NCI-H510A (cell line): ENCODE results near the gene WDR7.

Experiments used
- DNase-seq: peaks from one replicate; lab custom pipeline; 2025; lab: John Stamatoyannopoulos, UW

The WDR7 gene

DNA sequence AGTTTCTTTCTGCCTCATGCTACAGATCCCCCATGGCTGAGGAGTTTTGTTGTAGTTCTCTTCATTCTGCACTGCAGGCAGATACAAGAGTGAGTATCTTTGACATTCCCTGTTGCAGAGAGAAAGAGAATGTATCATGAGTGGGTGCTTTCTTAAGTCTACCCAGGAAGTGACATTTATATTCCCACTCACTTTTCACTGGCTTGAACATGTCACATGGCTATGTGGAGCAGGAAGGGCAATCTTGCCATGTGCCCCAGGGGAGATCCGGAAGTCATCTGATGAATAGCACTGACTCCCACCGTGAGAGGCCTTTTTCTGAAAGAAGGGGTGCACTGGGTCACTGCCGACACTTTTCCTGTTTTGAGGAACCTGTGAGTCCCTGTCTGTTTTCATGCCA, 429.3 kb downstream of the WDR7 start:
- DNase-seq: no peak

DNA sequence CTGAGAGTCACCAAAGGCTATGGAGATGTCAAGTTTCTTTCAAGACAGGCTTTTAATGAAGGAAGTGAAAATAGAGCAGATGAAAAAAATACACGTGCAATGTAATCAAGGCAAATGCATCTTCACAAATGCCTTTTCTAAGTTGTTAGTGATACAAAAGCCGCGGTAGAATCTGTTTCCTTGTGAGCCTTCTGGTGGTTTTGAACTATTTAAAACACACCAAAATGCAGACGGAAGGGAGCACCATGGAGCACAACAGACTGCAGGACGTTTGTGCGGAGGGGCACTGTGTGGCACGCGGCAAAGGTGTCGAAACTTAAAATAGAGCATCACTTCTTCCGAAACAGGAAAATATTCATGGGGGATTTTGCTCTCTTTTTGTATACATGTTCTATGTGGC, 430.7 kb downstream of the WDR7 start:
- DNase-seq: no peak

DNA sequence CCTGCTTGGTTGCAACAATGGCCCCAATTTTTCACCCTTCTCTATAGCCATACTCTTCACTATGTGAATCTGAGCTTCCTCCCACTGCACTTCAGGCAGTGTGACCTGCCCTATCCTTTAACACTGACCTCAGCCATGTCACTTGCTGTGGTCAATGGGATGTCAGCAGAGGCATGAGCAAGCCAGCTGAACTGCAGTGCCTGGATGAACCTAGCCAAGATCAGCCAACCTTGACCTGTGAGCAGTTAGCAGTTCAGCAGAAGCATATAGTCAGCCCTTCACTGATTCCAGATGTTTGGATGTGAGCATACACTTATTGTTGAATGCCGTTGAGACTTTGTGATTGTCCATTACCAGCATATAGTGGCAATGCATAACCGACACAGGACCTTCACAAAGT, 432.3 kb downstream of the WDR7 start:
- DNase-seq: no peak

DNA sequence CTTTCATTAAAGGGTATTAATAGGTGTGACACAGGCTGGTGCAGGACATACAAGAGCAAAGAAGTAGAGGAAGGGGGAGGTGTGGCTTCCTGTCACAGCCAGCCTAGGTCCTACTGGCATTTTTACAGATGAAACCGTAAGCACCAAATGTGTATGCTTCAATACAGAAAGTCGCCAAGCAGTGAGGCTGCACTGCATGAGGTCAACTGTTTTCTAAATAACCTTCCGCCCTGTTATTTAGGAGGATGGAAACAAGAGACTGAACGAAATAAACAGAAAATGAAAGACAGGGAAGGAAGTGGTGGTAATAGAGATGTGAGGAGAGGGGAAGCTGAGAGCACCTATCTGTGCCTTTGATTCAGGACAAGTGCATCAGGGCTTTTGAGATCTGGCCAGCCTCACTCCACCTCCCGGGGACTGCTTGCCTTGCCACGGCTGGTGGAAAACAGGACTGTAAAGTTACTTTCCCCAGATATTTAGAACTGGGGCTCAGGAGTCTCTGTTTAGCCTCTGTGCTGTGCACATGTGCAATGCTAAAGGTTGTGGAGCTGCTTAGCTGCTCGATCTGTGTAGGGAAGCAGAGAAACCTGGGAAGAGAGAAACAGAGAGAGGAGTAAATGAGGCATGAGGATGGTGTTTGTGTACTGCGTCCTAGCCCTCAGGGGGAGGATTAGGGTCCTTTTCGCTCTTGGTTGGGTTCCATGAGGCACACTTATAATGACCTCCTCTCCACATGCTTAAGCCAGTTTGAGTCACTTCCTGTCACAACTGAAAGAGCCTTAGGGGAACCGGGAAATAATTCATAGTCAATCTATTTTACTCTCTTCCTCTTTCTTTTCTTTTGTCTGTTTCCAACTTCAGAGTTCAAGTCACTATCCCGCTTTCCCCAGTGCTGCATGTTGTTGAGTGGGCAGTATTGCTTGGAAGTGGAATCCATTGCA, 433.4 kb downstream of the WDR7 start:
- DNase-seq: no peak

DNA sequence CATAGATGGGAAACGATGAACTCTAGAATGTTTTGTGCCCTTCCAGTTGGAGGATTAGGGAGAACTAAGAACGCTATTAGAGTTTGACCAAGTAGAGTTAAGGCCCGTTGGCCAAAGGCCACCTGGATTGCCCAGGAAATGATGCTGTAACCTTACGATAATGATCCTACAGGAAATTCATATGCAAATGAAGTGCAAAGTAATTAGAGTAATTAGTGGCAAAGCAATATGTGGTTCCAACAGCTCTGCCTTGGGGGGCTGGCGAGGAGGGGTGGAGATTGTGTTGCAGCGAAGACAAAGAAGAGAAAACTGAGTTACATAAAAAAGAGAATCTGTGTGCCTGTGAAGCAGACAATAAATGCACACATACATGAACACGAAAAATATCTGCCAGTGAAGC, 434.2 kb downstream of the WDR7 start:
- no peak for DNase-seq

DNA sequence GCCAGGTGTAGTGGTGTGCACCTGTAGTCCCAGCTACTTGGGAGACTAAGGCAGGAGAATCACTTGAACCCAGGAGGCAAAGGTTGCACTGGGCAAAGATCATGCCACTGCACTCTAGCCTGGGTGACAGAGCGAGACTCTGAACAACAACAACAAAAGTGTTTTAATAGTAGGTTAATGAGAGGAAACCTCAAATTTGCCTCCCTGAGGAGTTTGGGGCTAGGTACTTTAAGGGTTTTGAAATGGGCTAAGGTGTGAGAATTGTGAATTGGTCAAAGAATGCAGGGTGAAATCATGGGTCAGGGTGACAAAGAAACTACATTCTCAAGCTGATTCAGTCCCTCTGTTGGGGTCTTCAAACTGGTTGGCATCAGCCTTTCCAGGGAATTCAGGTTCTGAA, 435.0 kb downstream of the WDR7 start:
- no peak for DNase-seq
